Measurements from ENCODE around the gene SLC48A1.

DNA sequence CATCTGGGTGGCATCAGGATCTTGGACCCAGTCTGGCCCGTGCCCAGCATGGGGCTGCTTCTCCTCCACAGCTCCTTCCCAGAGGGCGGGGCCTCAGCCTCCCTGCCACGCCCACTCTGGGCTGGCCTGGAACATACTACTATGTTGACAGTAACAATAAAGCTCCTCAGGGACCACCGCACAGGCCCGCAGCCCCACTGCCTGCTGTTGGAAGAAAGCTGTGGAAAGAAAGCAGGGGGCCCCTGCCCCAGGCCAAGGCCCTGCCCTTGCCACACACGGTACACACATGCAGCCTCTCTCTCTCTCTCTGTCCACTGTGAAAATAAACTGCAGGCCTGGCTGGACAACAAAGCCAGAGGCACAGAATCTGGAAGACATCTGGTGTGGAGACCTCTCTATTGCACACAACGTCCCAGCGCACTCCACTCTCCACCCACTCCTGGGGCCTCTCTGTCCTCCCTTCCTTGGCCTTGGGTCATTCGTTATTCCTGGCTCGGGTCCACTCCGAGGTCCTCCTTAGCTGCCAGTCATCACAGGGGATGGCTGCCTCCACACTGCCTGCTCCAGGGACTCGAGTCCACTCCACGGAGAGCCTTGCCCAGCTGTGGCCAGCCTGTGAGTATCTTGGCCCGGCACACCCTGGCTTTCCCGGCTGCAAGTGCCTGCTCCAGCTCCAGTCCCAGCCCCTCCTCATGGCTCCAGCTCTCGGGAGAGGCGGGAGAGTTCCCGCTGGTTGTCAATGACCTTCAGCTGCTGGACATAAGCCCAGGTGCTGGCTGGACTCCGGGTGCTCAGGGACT is 36.0 kb upstream of the SLC48A1 start:
- TF ChIP-seq NRF1 (IDR thresholded peaks at IDR 0.05; ENCODE audit: low read depth, low read length): no peak
- no peak for TF ChIP-seq MEF2A (IDR thresholded peaks at IDR 0.05; ENCODE audit: borderline replicate concordance, low read depth)
- no peak for TF ChIP-seq SMC3 (IDR thresholded peaks at IDR 0.05; ENCODE audit: low read depth, low read length)
- TF ChIP-seq, protein P1, sequence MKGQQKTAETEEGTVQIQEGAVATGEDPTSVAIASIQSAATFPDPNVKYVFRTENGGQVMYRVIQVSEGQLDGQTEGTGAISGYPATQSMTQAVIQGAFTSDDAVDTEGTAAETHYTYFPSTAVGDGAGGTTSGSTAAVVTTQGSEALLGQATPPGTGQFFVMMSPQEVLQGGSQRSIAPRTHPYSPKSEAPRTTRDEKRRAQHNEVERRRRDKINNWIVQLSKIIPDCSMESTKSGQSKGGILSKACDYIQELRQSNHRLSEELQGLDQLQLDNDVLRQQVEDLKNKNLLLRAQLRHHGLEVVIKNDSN (IDR thresholded peaks at IDR 0.05; ENCODE audit: borderline replicate concordance, low read depth): no peak
- no peak for TF ChIP-seq JUND (IDR thresholded peaks at IDR 0.05)
- TF ChIP-seq, protein P2, sequence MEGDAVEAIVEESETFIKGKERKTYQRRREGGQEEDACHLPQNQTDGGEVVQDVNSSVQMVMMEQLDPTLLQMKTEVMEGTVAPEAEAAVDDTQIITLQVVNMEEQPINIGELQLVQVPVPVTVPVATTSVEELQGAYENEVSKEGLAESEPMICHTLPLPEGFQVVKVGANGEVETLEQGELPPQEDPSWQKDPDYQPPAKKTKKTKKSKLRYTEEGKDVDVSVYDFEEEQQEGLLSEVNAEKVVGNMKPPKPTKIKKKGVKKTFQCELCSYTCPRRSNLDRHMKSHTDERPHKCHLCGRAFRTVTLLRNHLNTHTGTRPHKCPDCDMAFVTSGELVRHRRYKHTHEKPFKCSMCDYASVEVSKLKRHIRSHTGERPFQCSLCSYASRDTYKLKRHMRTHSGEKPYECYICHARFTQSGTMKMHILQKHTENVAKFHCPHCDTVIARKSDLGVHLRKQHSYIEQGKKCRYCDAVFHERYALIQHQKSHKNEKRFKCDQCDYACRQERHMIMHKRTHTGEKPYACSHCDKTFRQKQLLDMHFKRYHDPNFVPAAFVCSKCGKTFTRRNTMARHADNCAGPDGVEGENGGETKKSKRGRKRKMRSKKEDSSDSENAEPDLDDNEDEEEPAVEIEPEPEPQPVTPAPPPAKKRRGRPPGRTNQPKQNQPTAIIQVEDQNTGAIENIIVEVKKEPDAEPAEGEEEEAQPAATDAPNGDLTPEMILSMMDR (IDR thresholded peaks at IDR 0.05): no peak

Measured in SK-N-SH (cell line).